HEK293 (cell line): ENCODE data around the gene NKAIN4.

Source experiments
- IKZF3 ChIP-seq: fragments of 450-650 bp; IDR thresholded peaks from 2 replicates; pipeline ENCODE4 v1.5.0; 2018; ENCODE audit warnings: missing biosample characterization, mild to moderate bottlenecking, missing genetic modification characterization, moderate library complexity
- SALL2 ChIP-seq: fragments of 450-650 bp; formaldehyde crosslinking; IDR thresholded peaks from 2 replicates; pipeline ENCODE4 v1.5.0; 2017; ENCODE audit warnings: missing biosample characterization, mild to moderate bottlenecking, missing genetic modification characterization, borderline replicate concordance
- YY1 ChIP-seq: fragments of 450-650 bp; formaldehyde crosslinking; IDR thresholded peaks from 2 replicates; pipeline ENCODE4 v1.5.1; 2018; ENCODE audit warnings: missing biosample characterization, missing genetic modification characterization
- TF ChIP-seq, protein P1 (sequence below): fragments of 450-650 bp; formaldehyde crosslinking; IDR thresholded peaks from 2 replicates; pipeline ENCODE4 v1.5.1; 2016; ENCODE audit warnings: missing biosample characterization, missing genetic modification characterization

DNA sequence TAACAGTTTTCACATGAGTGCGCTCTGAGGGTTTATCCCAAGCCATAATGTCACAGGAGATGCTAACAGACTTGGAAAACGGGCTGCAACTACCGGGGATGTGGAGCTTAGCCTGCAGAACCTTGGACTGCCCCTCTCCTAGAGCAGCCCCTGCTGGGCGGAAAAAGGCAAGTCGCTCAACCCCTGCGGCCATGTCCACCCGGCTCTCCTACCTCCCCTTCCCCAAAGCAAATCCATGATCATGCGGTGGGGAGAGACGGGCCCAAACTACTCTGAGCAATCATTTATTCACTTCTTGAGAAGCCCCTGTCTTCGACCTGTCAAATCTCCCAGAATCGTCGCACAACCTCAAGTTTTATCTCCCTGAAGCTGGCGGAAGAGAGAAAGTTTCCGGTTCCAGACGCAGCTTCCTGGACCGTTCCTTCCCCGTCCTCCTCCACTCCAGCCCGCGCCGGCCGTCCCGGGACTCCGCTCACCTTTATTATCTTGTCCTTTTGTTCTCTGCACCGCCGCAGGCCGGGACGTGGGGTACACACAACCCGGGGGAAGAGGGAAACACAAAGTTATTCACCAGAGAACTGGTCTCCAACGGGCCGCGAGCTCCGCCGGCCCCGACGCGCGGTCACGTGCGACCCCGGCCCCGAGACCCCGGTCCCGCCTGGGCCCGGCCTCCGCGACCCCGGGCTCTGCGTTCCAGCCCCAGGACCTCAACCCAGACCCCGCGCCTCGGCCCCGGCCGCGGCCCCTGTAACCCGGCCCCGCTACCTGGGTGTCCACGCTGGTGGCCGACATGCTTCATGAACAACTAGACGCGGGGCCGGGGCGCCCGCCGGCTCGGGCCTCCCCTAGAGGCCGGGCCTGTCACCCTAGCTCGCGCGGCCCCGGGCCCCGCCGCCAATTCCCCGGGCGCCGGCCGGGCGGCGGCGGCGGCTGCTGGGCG is 38.9 kb downstream of the NKAIN4 start:
- TF ChIP-seq IKZF3 (tag by site-specific recombination): no peak
- TF ChIP-seq YY1 (tag by site-specific recombination): no peak
- no peak for TF ChIP-seq SALL2 (tag by site-specific recombination)
- TF ChIP-seq, protein P1, sequence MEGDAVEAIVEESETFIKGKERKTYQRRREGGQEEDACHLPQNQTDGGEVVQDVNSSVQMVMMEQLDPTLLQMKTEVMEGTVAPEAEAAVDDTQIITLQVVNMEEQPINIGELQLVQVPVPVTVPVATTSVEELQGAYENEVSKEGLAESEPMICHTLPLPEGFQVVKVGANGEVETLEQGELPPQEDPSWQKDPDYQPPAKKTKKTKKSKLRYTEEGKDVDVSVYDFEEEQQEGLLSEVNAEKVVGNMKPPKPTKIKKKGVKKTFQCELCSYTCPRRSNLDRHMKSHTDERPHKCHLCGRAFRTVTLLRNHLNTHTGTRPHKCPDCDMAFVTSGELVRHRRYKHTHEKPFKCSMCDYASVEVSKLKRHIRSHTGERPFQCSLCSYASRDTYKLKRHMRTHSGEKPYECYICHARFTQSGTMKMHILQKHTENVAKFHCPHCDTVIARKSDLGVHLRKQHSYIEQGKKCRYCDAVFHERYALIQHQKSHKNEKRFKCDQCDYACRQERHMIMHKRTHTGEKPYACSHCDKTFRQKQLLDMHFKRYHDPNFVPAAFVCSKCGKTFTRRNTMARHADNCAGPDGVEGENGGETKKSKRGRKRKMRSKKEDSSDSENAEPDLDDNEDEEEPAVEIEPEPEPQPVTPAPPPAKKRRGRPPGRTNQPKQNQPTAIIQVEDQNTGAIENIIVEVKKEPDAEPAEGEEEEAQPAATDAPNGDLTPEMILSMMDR (tag by site-specific recombination): peak; percentile 64
